Esophagus muscularis mucosa (tissue), 4 donors: Measurements from ENCODE around the gene TOMM5. TPM values are rescaled to one million over a fixed set of nuclear protein-coding genes. Genes with fewer than 3 reads are reported as not detected.

Experiments
- DNase-seq: peaks from one replicate; pipeline ENCODE4 v3.0.0-alpha.2; 2017; ENCODE audit errors: extremely low spot score
- H3K27ac ChIP-seq, 4 donors: fragments of 200-600 bp; sonication (generic); replicated peaks in 1 of 4; 1 replicate in 3 of 4; 2 replicates in 1 of 4; pipeline ENCODE4 v1.5.1; 2016 to 2019; ENCODE audit warnings: mild to moderate bottlenecking in 1 of 4
- H3K27me3 ChIP-seq, 4 donors: fragments of 200-600 bp; sonication (generic); one replicate each; pipeline versions ENCODE4 v1.5.1 to v1.6.0; 2016 to 2019
- H3K36me3 ChIP-seq, 4 donors: fragments of 200-600 bp; sonication (generic); one replicate each; pipeline ENCODE4 v1.5.1; 2016 to 2019
- H3K4me1 ChIP-seq, 4 donors: fragments of 200-600 bp; sonication (generic); one replicate each; pipeline ENCODE4 v1.5.1; 2016 to 2019
- H3K4me3 ChIP-seq, 4 donors: fragments of 200-600 bp; sonication (generic); 1 replicate in 2 of 4; 2 replicates in 2 of 4; pipeline ENCODE4 v1.5.1; 2016 to 2019; ENCODE audit warnings: mild to moderate bottlenecking in 4 of 4, moderate library complexity in 1 of 4
- H3K9me3 ChIP-seq, 4 donors: fragments of 200-600 bp; sonication (generic); 1 replicate in 3 of 4; 2 replicates in 1 of 4; pipeline ENCODE4 v1.5.1; 2016 to 2019
- CTCF ChIP-seq, 3 experiments: fragments of 200-600 bp in 2 of 3; fragments of 450-650 bp in 1 of 3; sonication (generic) in 2 of 3; IDR thresholded peaks; one replicate each; pipeline ENCODE4 v1.5.1; 2017 to 2019; ENCODE audit warnings: antibody characterized with exemption in 3 of 3, mild to moderate bottlenecking in 2 of 3, moderate library complexity in 1 of 3
- EP300 ChIP-seq: sonication (generic); formaldehyde crosslinking; IDR thresholded peaks from one replicate; pipeline ENCODE4 v1.6.1; 2017; ENCODE audit warnings: antibody characterized with exemption
- POLR2A ChIP-seq: fragments of 450-650 bp; IDR thresholded peaks from one replicate; pipeline ENCODE4 v1.6.1; 2017; ENCODE audit warnings: antibody characterized with exemption, moderate library complexity, mild to moderate bottlenecking, low read depth
- POLR2AphosphoS5 ChIP-seq, 2 donors: sonication (generic); formaldehyde crosslinking; IDR thresholded peaks; one replicate each; pipeline ENCODE4 v1.6.1; 2017; ENCODE audit warnings: antibody characterized with exemption in 2 of 2
- WGBS: methylation state at CpG from one replicate; pipeline ENCODE4 v1.1.5; 2018; 5-methylcytosine and 5-hydroxymethylcytosine counted together
- intact Hi-C: fragments of 100-400 bp; cut with DNase I; formaldehyde crosslinking; loops from one replicate; pipeline ENCODE4 v1.15.1; 2023
- total RNA-seq, 4 donors: library from RNA; depleted of rRNA; stranded (reverse); fragments of >200 nt; gene quantifications; one replicate each; pipeline versions ENCODE4 v1.1.0 to v1.2.1, GENCODE V29; 2016

TOMM5 gene
- total RNA-seq, 4 donors from 2014 or later, result 55.7 to 84.3 (median 62.5) TPM

GRCh38 chr9:37541465-37541864 lies 50.9 kb downstream of the TOMM5 start:
- Histone ChIP-seq H3K27me3 (no peaks in the 10 kb centered on the region), H3K4me3 (no peak overlapping the region), H3K36me3 (peaks cover 20 to 50% (median 43%) of the 10 kb centered on the region in 4 donors), H3K4me1 (no peaks in the 10 kb centered on the region), H3K27ac (no peak overlapping the region), H3K9me3 (no peaks in the 10 kb centered on the region)
- no peak for DNase-seq
- WGBS, result 98% methylated on average over 8 of the region's 8 CpGs
- no peak for TF ChIP-seq POLR2AphosphoS5 (IDR thresholded peaks at IDR 0.05)
- TF ChIP-seq POLR2A, result no peak
- no peak for TF ChIP-seq CTCF (IDR thresholded peaks at IDR 0.05)
- TF ChIP-seq EP300, result no peak
- intact Hi-C loops, result no loop called here

- WGBS, result 84% methylated on average over 3 of the region's 3 CpGs
- no peak for TF ChIP-seq CTCF (IDR thresholded peaks at IDR 0.05)
- TF ChIP-seq POLR2A, result no peak
- TF ChIP-seq POLR2AphosphoS5 (IDR thresholded peaks at IDR 0.05), result no peak
- no peak for TF ChIP-seq EP300
- Histone ChIP-seq H3K36me3 (peaks cover 20 to 58% (median 49%) of the 10 kb centered on the region in 4 donors), H3K27me3 (no peaks in the 10 kb centered on the region), H3K4me1 (no peaks in the 10 kb centered on the region), H3K9me3 (no peaks in the 10 kb centered on the region), H3K27ac (no peak overlapping the region), H3K4me3 (no peak overlapping the region)
- DNase-seq, result no peak
- intact Hi-C loops, result no loop called here
Measured at GRCh38 chr9:37540634-37541033, 51.8 kb downstream of the TOMM5 start.

DNA sequence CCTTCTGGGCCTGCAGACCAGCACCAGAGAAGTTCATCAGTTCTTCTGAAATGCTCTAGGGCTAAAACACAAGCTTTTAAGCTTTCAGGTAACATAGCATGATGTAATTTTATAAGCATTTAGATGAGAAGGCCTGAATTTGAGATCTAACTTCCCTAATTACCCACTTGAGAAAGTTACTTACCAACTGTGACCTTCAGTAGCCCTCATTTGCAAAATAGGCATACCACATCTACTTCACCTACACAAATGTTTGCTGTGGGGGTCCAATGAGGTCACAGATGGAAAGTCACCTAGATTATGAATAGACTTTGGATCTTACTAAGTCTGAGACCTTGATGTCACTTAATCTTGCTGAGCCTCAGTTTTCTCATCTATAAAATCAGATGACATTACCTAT lies 52.8 kb downstream of the TOMM5 start:
- Histone ChIP-seq H3K36me3 (peaks cover 20 to 65% (median 55%) of the 10 kb centered on the region in 4 donors), H3K4me3 (no peak overlapping the region), H3K4me1 (no peaks in the 10 kb centered on the region), H3K27ac (no peak overlapping the region), H3K27me3 (no peaks in the 10 kb centered on the region), H3K9me3 (no peaks in the 10 kb centered on the region)
- TF ChIP-seq POLR2AphosphoS5 (IDR thresholded peaks at IDR 0.05) (no peak), CTCF (IDR thresholded peaks at IDR 0.05) (no peak), POLR2A (no peak), EP300 (no peak)
- no peak for DNase-seq
- intact Hi-C loops, result no loop called here

Other genes starting within 250 kb of the TOMM5 start
- 100 to 1,000 TPM; 135 to 143 (median 138) TPM for gene GRHPR, start 169.9 kb downstream of the TOMM5 start, total RNA-seq
- 10 to 100 TPM in 3 of 4 donors, 1 to 10 TPM in 1; 9.6 to 20.4 (median 12.6) TPM for gene ZBTB5, start 127.1 kb downstream of the TOMM5 start, total RNA-seq
- 10 to 100 TPM; 17.4 to 36.8 (median 24.5) TPM for gene POLR1E, start 106.6 kb downstream of the TOMM5 start, total RNA-seq
- gene FBXO10, start 16.2 kb downstream of the TOMM5 start, total RNA-seq, result 10 to 100 TPM in 1 of 4 donors, 1 to 10 TPM in 3; 5.5 to 11.2 (median 9.0) TPM
- under 1 TPM in 3 of 4 donors, not detected in 1; 0.34 to 0.50 (median 0.45) TPM for gene FRMPD1, start 58.4 kb upstream of the TOMM5 start, total RNA-seq
- 10 to 100 TPM in 1 of 4 donors, 1 to 10 TPM in 3; 5.5 to 11.2 (median 6.8) TPM for gene TRMT10B, start 161.2 kb upstream of the TOMM5 start, total RNA-seq
- gene EXOSC3, start 192.5 kb upstream of the TOMM5 start, total RNA-seq, result 10 to 100 TPM; 32.0 to 52.0 (median 43.0) TPM
- 10 to 100 TPM; 19.4 to 40.6 (median 36.6) TPM for gene DCAF10, start 208.2 kb upstream of the TOMM5 start, total RNA-seq